C4-2B (cell line): Measurements from ENCODE around the gene TSGA10.
"Not testable (repeated sequence)": the region's sequence is repeated elsewhere in the genome, so short reads cannot be mapped to it uniquely, and the experiment has no call there.

Source experiments
- CTCF ChIP-seq: fragments of 450-650 bp; conservative IDR thresholded peaks from 2 replicates; pipeline ENCODE4 v1.5.1; 2017; ENCODE audit warnings: mild to moderate bottlenecking
- ZFX ChIP-seq: fragments of 450-650 bp; IDR thresholded peaks from 2 replicates; pipeline ENCODE4 v1.6.1; 2017

DNA sequence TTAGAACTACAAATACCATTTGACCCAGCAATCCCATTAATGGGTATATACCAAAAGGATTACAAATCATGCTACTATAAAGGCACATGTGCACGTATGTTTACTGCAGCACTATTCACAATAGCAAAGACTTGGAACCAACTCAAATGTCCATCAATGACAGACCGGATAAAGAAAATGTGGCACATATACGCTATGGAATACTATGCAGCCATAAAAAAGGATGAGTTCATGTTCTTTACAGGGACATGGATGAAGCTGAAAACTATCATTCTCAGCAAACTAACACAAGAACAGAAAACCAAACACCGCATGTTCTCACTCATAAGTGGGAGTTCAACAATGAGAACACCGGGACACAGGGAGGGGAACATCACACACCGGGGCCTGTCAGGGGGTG, 105.6 kb downstream of the TSGA10 start:
- not testable (repeated sequence) for TF ChIP-seq ZFX, CTCF
